SK-N-SH (cell line): ENCODE measurements around the gene LEKR1. TPM values are rescaled to one million over a fixed set of nuclear protein-coding genes. Genes with fewer than 3 reads are reported as not detected.

Source experiments
- CTCF ChIA-PET: fragments of 300-600, 350-600 bp; formaldehyde crosslinking; extraction: SDS; loops from one replicate; lab custom pipeline; 2021; lab: Yijun Ruan, JAX
- POLR2A ChIA-PET: fragments of 350-600 bp; sonication (Branson Sonifier 250); formaldehyde crosslinking; extraction: SDS; loops from one replicate; lab custom pipeline; 2020; ENCODE audit warnings: antibody characterized with exemption, inconsistent platforms; lab: Yijun Ruan, JAX
- DNase-seq: peaks from one replicate; pipeline ENCODE4 v3.0.0; 2012
- H2AFZ ChIP-seq: fragments of 200-600 bp; sonication (generic); 2 replicates; pipeline ENCODE4 v1.8.1; 2016; ENCODE audit warnings: antibody characterized with exemption, mild to moderate bottlenecking, low read depth
- H3F3A ChIP-seq: fragments of 200-600 bp; sonication (generic); replicated peaks from 2 replicates; pipeline ENCODE3; 2016; ENCODE audit warnings: antibody characterized with exemption, mild to moderate bottlenecking; ENCODE audit not compliant: insufficient read depth
- H3K27ac ChIP-seq, 2 experiments: fragments of 200-500 bp in 1 of 2; fragments of 200-600 bp in 1 of 2; sonication (Bioruptor generic) in 1 of 2; sonication (generic), shearing (Covaris generic) in 1 of 2; 2 replicates each; pipeline versions ENCODE4 v1.5.1 to v1.6.1; 2014 to 2016; ENCODE audit warnings: low read depth in 2 of 2, inconsistent platforms in 1 of 2, low read length in 1 of 2, mild to moderate bottlenecking in 1 of 2, mixed read lengths in 1 of 2
- H3K27me3 ChIP-seq: fragments of 200-600 bp; sonication (generic), shearing (Covaris generic); 2 replicates; pipeline ENCODE4 v1.6.1; 2016; ENCODE audit warnings: mixed run types; ENCODE audit not compliant: insufficient read depth
- H3K36me3 ChIP-seq, 2 experiments: fragments of 200-500 bp in 1 of 2; fragments of 200-600 bp in 1 of 2; sonication (Bioruptor generic) in 1 of 2; sonication (generic) in 1 of 2; replicated peaks in 1 of 2; 2 replicates each; pipeline versions ENCODE3 to v1.5.1; 2014 to 2016; ENCODE audit warnings: low read length in 1 of 2, mild to moderate bottlenecking in 1 of 2; ENCODE audit not compliant: insufficient read depth in 2 of 2, control insufficient read depth in 1 of 2
- H3K4me1 ChIP-seq, 2 experiments: fragments of 200-500 bp in 1 of 2; fragments of 200-600 bp in 1 of 2; sonication (Bioruptor generic) in 1 of 2; sonication (generic), shearing (Covaris generic) in 1 of 2; 2 replicates each; pipeline versions ENCODE4 v1.5.1 to v1.6.1; 2014 to 2016; ENCODE audit warnings: low read depth in 1 of 2, low read length in 1 of 2, mixed run types in 1 of 2; ENCODE audit not compliant: insufficient read depth in 2 of 2, control insufficient read depth in 1 of 2
- H3K4me2 ChIP-seq: fragments of 200-600 bp; sonication (generic), shearing (Covaris generic); 2 replicates; pipeline ENCODE4 v1.6.1; 2017; ENCODE audit warnings: mixed run types
- H3K4me3 ChIP-seq, 2 experiments: fragments of 200-500 bp in 1 of 2; fragments of 200-600 bp in 1 of 2; sonication (Bioruptor generic) in 1 of 2; sonication (generic), shearing (Covaris generic) in 1 of 2; 2 replicates each; pipeline versions ENCODE4 v1.5.1 to v1.8.1; 2014 to 2016; ENCODE audit warnings: low read depth in 2 of 2, inconsistent platforms in 1 of 2, low read length in 1 of 2, mild to moderate bottlenecking in 1 of 2, mixed read lengths in 1 of 2, moderate library complexity in 1 of 2
- H3K79me2 ChIP-seq: fragments of 200-600 bp; sonication (generic); 2 replicates; pipeline ENCODE4 v1.8.1; 2017; ENCODE audit warnings: mild to moderate bottlenecking; ENCODE audit not compliant: insufficient read depth
- H3K9ac ChIP-seq: fragments of 200-600 bp; sonication (generic); 2 replicates; pipeline ENCODE4 v1.6.1; 2017; ENCODE audit warnings: mixed run types
- H3K9me2 ChIP-seq: fragments of 200-600 bp; sonication (generic); 2 replicates; pipeline ENCODE4 v1.6.1; 2017; ENCODE audit warnings: mixed run types
- H3K9me3 ChIP-seq: fragments of 200-600 bp; sonication (generic); 2 replicates; pipeline ENCODE4 v1.6.1; 2017; ENCODE audit warnings: mixed run types, mild to moderate bottlenecking, moderate library complexity
- H4K20me1 ChIP-seq: fragments of 200-600 bp; sonication (generic); 2 replicates; pipeline ENCODE4 v1.6.1; 2017; ENCODE audit warnings: mild to moderate bottlenecking, mixed run types; ENCODE audit not compliant: insufficient read depth
- CHD2 ChIP-seq: fragments of 150-350 bp; IDR thresholded peaks from 2 replicates; pipeline ENCODE4 v1.6.1; 2018; ENCODE audit warnings: low read length; ENCODE audit not compliant: partially characterized antibody
- FOXJ3 ChIP-seq: sonication (generic); formaldehyde crosslinking; IDR thresholded peaks from 2 replicates; pipeline ENCODE4 v1.5.1; 2020; ENCODE audit warnings: mild to moderate bottlenecking, missing genetic modification reagents
- FOXM1 ChIP-seq: IDR thresholded peaks from 2 replicates; pipeline ENCODE4 v1.4.0; 2012; ENCODE audit warnings: low read depth, mild to moderate bottlenecking
- GABPA ChIP-seq: IDR thresholded peaks from 2 replicates; pipeline ENCODE4 v1.4.0; 2012; ENCODE audit warnings: low read depth, mild to moderate bottlenecking
- GATA2 ChIP-seq: sonication (generic); formaldehyde crosslinking; IDR thresholded peaks from 2 replicates; pipeline ENCODE4 v1.5.0; 2020; ENCODE audit warnings: mild to moderate bottlenecking, missing genetic modification reagents
- IRF3 ChIP-seq: fragments of 150-350 bp; IDR thresholded peaks from 2 replicates; pipeline ENCODE4 v1.6.1; 2016; ENCODE audit warnings: mild to moderate bottlenecking, low read depth, low read length
- JUND ChIP-seq: IDR thresholded peaks from 2 replicates; pipeline ENCODE4 v1.4.0; 2012
- MAX ChIP-seq: IDR thresholded peaks from 2 replicates; pipeline ENCODE4 v1.4.0; 2012; ENCODE audit warnings: low read depth
- MEF2A ChIP-seq: IDR thresholded peaks from 2 replicates; pipeline ENCODE4 v1.4.0; 2012; ENCODE audit warnings: low read depth, borderline replicate concordance
- MXI1 ChIP-seq: IDR thresholded peaks from 2 replicates; pipeline ENCODE4 v1.6.1; 2012; ENCODE audit warnings: mild to moderate bottlenecking, low read depth, low read length, improper control_type of control experiment
- NRF1 ChIP-seq: IDR thresholded peaks from 2 replicates; pipeline ENCODE4 v1.6.1; 2012; ENCODE audit warnings: low read depth, mild to moderate bottlenecking, low read length
- POLR2AphosphoS5 ChIP-seq: IDR thresholded peaks from 2 replicates; pipeline ENCODE4 v1.6.1; 2012; ENCODE audit warnings: low read depth, low read length
- RAD21 ChIP-seq: IDR thresholded peaks from 2 replicates; pipeline ENCODE4 v1.6.1; 2012; ENCODE audit warnings: mild to moderate bottlenecking, low read length
- RCOR1 ChIP-seq: fragments of 150-350 bp; IDR thresholded peaks from 2 replicates; pipeline ENCODE4 v1.6.1; 2017; ENCODE audit warnings: antibody characterized with exemption, low read length
- REST ChIP-seq: IDR thresholded peaks from 2 replicates; pipeline ENCODE4 v1.6.1; 2012; ENCODE audit warnings: mild to moderate bottlenecking, low read depth, low read length, moderate library complexity
- RFX5 ChIP-seq: IDR thresholded peaks from 2 replicates; pipeline ENCODE4 v1.6.1; 2012; ENCODE audit warnings: mild to moderate bottlenecking, improper control_type of control experiment, low read length
- SMC3 ChIP-seq: IDR thresholded peaks from 2 replicates; pipeline ENCODE4 v1.6.1; 2012; ENCODE audit warnings: low read depth, low read length, improper control_type of control experiment
- TAF1 ChIP-seq: IDR thresholded peaks from 2 replicates; pipeline ENCODE4 v1.6.1; 2012; ENCODE audit warnings: low read depth, mild to moderate bottlenecking, low read length, moderate library complexity, borderline replicate concordance
- TCF12 ChIP-seq: IDR thresholded peaks from 2 replicates; pipeline ENCODE4 v1.4.0; 2012
- TEAD4 ChIP-seq: IDR thresholded peaks from 2 replicates; pipeline ENCODE4 v1.4.0; 2012; ENCODE audit warnings: mild to moderate bottlenecking, borderline replicate concordance; ENCODE audit not compliant: insufficient read depth
- ZBTB33 ChIP-seq: IDR thresholded peaks from 2 replicates; pipeline ENCODE4 v1.4.0; 2012; ENCODE audit warnings: low read depth, borderline replicate concordance
- WGBS: methylation state at CpG from one replicate; pipeline ENCODE4 v1.1.6; 2017; ENCODE audit warnings: low lambda C conversion rate; 5-methylcytosine and 5-hydroxymethylcytosine counted together
- polyA plus RNA-seq, 3 experiments: library from polyadenylated mRNA; depleted of rRNA; stranded (reverse); fragments of >200 nt; gene quantifications; 2 replicates each; pipeline ENCODE4 v1.2.3, GENCODE V29; 2012

Gene LEKR1
- polyA plus RNA-seq, 1 of the 3 experiments (the other 2 are of a cell fraction) = 0.30 TPM

- no peak for DNase-seq
- Histone ChIP-seq H3K9me2 (no peaks in the 10 kb centered on the region), H3F3A (no peaks in the 10 kb centered on the region), H3K9me3 (no peaks in the 10 kb centered on the region), H2AFZ (no peak overlapping the region), H3K27me3 (no peaks in the 10 kb centered on the region), H3K27ac (no peak overlapping the region), H4K20me1 (no peaks in the 10 kb centered on the region), H3K4me1 (no peaks in the 10 kb centered on the region), H3K36me3 (no peaks in the 10 kb centered on the region), H3K4me3 (no peak overlapping the region), H3K9ac (no peak overlapping the region), H3K4me2 (no peak overlapping the region), H3K79me2 (no peaks in the 10 kb centered on the region)
- TF ChIP-seq MXI1 = no peak
- TF ChIP-seq CHD2 = no peak
- TF ChIP-seq IRF3 = no peak
- no peak for TF ChIP-seq TEAD4
- no peak for TF ChIP-seq RFX5
- no peak for TF ChIP-seq MAX
- TF ChIP-seq JUND = no peak
- no peak for TF ChIP-seq MEF2A
- no peak for TF ChIP-seq SMC3
- no peak for TF ChIP-seq GABPA
- no peak for TF ChIP-seq RAD21
- no peak for TF ChIP-seq TAF1
- POLR2A ChIA-PET = no interaction called here
- CTCF ChIA-PET = no interaction called here
- 85% methylated on average over 4 of the region's 4 CpGs for WGBS
Measured at GRCh38 chr3:156859578-156859977, 33.4 kb downstream of the LEKR1 start.

- ChIA-PET CTCF (no interaction called here), POLR2A (no interaction called here)
- Histone ChIP-seq H3K9ac (no peak overlapping the region), H3K4me1 (no peaks in the 10 kb centered on the region; a peak in 2 of 4 replicates), H3K9me3 (no peaks in the 10 kb centered on the region), H3K36me3 (no peaks in the 10 kb centered on the region), H3K4me3 (no peak overlapping the region), H3K9me2 (no peaks in the 10 kb centered on the region), H3K27me3 (no peaks in the 10 kb centered on the region), H3K79me2 (no peaks in the 10 kb centered on the region), H2AFZ (no peak overlapping the region), H3K4me2 (no peak overlapping the region), H4K20me1 (no peaks in the 10 kb centered on the region), H3K27ac (no peak overlapping the region), H3F3A (no peaks in the 10 kb centered on the region)
- no peak for DNase-seq
- TF ChIP-seq FOXJ3 (CRISPR knock-in tag) (no peak), REST (no peak), RFX5 (no peak), NRF1 (no peak), RCOR1 (no peak), GATA2 (CRISPR knock-in tag) (no peak), IRF3 (no peak), RAD21 (no peak), MXI1 (no peak), ZBTB33 (no peak), POLR2AphosphoS5 (no peak), MAX (no peak), FOXM1 (no peak), TCF12 (no peak)
Measured at GRCh38 chr3:156860873-156861272, 34.7 kb downstream of the LEKR1 start.
